A172 (cell line): ENCODE measurements around the gene MISP. TPM values are rescaled to one million over a fixed set of nuclear protein-coding genes. Genes with fewer than 3 reads are reported as not detected.
A peak's percentile ranks its signal among the peaks of the same experiment; 100 is the strongest.

Source experiments
- DNase-seq: peaks from one replicate; pipeline ENCODE4 v3.0.0-alpha.2; 2015; ENCODE audit warnings: low spot score
- total RNA-seq: library from RNA; depleted of rRNA; stranded (reverse); fragments of >200 nt; shearing (Covaris generic); gene quantifications from 2 replicates; pipeline ENCODE4 v1.2.3, GENCODE V29; 2014

Gene MISP
- total RNA-seq, 1 experiment from 2014 or later, result 58.6 TPM

GRCh38 chr19:772730-773436 lies 22.0 kb downstream of the MISP start:
- no peak for DNase-seq

- no peak for DNase-seq
Observed at GRCh38 chr19:776549-776948, 25.6 kb downstream of the MISP start.

GRCh38 chr19:778910-779653 lies 28.2 kb downstream of the MISP start:
- peak; percentile 93 for DNase-seq

- no peak for DNase-seq
Observed at GRCh38 chr19:780935-781334, 30.0 kb downstream of the MISP start.

GRCh38 chr19:781800-782184 lies 30.9 kb downstream of the MISP start:
- no peak for DNase-seq

- peak; percentile 94 for DNase-seq
Observed at GRCh38 chr19:782185-782877, 31.4 kb downstream of the MISP start.

- peak; percentile 48 for DNase-seq
Observed at GRCh38 chr19:782878-783668, 32.2 kb downstream of the MISP start.

- DNase-seq, result no peak
Observed at GRCh38 chr19:784541-784940, 33.6 kb downstream of the MISP start.

GRCh38 chr19:787536-787935 lies 36.6 kb downstream of the MISP start:
- DNase-seq, result no peak

- no peak for DNase-seq
Observed at GRCh38 chr19:788686-788982, 37.7 kb downstream of the MISP start.

- no peak for DNase-seq
Observed at GRCh38 chr19:788983-789700, 38.2 kb downstream of the MISP start.

GRCh38 chr19:789701-790060 lies 38.8 kb downstream of the MISP start:
- no peak for DNase-seq

GRCh38 chr19:791007-791566 lies 40.2 kb downstream of the MISP start:
- DNase-seq, result no peak

GRCh38 chr19:791567-792305 lies 40.8 kb downstream of the MISP start:
- no peak for DNase-seq

- DNase-seq, result no peak
Observed at GRCh38 chr19:792306-792885, 41.5 kb downstream of the MISP start.

GRCh38 chr19:793806-794205 lies 42.9 kb downstream of the MISP start:
- no peak for DNase-seq

GRCh38 chr19:795073-795611 lies 44.2 kb downstream of the MISP start:
- DNase-seq, result no peak

- no peak for DNase-seq
Observed at GRCh38 chr19:795691-796581, 45.0 kb downstream of the MISP start.
